ENCODE data around the gene OXSR1. TPM values are rescaled to one million over a fixed set of nuclear protein-coding genes. Genes with fewer than 3 reads are reported as not detected.
"Not testable (repeated sequence)": the region's sequence is repeated elsewhere in the genome, so short reads cannot be mapped to it uniquely, and the experiment has no call there.

OXSR1 gene
- total RNA-seq, 1 experiment from 2014 or later = 81.3 TPM

DNA sequence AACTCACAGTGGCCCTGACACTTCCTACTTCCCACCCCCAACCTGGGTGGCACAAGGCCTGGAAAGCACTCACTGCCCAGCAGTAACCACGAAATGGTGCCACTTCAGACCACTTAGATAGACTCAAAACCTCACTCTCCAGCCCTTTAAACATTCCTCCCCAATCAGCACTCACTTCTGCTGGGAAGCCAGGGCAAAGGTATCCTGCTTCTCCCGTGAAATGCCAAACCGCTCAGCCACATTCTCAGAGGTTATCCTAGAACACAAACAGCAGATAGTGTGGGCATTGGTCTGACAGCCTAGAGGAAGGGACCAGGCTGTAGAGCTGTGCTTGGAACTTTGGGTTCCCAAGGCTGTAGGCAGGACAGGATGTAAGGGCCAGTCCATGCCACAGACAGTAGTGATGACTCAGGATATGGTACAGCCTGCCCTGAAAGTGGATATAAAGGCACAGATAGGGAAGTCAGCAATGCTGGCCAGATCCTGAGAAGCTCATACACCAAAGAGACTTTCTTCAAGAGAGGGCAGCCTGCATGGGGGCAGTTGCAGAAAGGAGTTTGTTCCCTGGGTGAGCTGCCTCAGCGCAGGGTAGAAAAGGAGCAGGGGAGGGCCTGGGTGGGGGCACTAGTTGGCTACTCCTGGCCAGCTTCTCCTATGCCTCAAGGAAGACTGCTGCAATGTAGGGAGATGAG, 37.6 kb upstream of the OXSR1 start:
- DNase-seq (ENCODE audit: low read depth) = peak; percentile 27

GRCh38 chr3:38128303-38128655, 37.1 kb upstream of the OXSR1 start:
- DNase-seq (ENCODE audit: low read depth) = no peak

DNA sequence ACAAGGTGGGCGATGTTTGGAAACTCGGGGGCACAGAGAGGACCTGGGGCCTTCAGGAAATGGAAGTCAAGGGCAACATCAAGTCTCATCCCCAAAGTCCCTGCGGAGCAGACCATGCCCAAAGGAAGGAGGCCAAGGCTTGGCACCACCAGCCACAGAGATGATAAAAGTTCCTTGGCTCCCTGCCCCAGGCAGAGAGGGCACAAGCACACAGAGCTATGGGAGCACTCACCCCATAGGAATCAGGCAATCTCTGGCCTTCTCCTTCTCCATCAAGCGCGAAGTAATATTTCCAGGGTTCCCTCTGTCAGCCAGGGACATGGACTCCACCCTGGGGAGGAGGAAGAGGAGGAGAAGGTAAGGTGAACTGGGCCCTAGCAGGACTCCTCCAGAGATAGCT, 36.3 kb upstream of the OXSR1 start:
- no peak for DNase-seq (ENCODE audit: low read depth)

- no peak for DNase-seq (ENCODE audit: low read depth)
These were observed 34.7 kb upstream of the OXSR1 start for GRCh38 chr3:38130631-38131065.

DNA sequence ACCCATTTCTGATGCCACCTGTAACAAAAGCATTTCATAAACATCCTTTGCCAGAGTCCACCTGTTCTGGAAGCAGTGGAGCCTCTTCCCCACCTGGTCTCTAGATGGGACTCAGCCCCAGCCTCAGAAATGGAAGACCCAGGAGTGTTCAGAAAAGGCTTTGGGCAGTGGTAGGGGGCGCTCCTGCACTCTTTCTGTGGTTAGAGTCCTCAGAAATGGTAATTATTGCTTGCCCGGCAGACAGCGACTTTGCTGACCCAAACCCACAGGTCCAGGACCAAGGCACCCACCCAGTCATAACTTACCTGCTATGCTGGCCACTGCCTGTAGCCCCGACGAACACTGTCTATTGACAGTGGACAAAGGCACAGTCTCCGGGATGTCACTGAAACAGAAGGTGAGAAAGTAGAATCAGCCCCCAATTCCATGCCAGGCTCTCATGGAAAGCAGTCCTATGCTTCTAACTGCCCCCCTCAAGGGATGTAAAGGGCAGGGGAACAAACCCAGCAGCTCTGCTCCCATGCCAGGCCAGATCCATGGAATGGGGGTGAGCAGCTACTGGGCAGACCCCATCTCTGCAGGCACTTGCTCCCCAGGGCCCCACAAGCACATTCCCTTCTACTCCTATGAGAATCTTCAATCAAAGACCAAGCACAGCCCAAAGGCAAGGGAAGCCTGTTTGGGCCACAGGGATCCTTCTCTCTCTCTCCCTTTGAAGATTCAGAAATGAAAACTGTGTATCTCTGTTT, 33.5 kb upstream of the OXSR1 start:
- peak; percentile 22 for DNase-seq (ENCODE audit: low read depth)

DNA sequence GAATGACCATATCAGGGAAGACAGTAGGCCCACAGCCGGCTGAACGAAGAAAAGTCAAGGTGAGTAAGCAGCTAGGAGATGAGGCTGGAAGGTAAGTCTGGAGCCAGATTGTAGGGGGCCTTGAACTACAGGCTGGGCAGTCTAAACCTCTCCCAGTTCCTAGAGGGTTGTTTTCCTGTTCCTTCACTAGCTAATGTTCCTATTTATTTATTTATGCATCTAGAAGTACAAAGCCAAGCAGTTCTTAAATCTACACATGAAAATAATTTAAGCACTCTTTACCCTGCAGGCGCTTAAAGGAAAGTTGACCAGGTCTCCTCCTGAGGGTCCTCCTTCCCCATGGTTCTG, 32.2 kb upstream of the OXSR1 start:
- no peak for DNase-seq (ENCODE audit: low read depth)

DNA sequence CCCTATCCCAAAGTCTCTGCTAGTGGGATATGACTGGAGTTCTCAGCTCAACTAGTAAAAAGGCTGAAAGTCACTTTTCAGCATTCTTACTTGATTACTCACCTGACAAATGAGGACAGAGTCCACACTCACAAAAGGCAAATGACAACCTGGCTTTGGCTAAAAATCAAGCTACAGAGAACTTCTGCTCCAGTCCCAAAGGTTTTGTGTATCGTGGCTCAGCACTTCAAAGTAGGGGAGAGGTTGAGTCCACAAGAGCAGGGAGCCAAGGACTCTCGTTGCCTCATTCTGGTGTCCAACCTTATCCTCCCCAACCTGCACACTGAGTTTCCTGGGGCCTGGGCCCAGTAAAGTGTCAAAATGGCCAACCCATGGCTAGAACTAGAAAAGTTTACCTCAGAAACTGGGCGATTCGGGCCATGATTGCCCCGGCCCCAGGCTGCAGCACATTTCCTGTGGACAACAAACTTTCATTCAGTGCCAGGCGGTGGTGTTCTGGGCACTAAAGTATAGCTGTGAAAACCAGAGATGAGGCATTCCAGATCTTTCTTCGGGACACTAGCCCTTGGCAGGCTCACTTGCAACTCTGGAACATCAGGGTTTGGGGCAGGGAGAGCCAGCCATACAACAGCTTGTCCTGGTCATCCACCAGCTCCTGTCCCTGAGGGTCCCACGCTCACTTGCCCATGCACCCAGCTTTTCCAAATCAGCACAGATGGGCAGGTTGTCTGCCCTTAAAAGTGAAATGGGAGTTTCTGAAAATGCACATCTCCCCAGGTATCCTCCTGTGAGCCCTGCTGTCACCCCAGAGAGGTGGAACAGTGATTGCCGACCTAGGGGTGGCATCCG, 31.6 kb upstream of the OXSR1 start:
- DNase-seq (ENCODE audit: low read depth) = no peak

GRCh38 chr3:38134517-38135143, 30.7 kb upstream of the OXSR1 start:
- not testable (repeated sequence) for DNase-seq (ENCODE audit: low read depth)

GRCh38 chr3:38135621-38136277, 29.6 kb upstream of the OXSR1 start:
- not testable (repeated sequence) for DNase-seq (ENCODE audit: low read depth)

DNA sequence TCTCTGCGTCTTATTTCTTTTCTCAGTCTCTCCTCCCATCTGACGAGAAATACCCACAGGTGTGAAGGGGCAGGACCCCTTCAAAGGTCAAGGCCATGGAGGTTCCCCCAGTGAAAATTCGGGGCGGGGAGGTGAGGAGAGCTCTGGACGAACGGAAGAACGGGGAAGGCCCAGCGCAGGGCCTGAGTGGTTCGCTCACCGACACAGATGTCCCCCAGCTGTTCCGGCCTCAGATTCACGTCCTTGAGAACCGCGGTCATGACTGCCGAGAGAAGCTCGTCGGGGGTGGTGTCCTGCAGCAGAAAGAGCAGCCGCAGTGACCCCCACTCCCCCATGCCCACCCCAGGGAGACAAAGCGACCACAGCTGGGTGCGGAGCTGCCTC, 29.0 kb upstream of the OXSR1 start:
- peak; percentile 37 for DNase-seq (ENCODE audit: low read depth)

DNA sequence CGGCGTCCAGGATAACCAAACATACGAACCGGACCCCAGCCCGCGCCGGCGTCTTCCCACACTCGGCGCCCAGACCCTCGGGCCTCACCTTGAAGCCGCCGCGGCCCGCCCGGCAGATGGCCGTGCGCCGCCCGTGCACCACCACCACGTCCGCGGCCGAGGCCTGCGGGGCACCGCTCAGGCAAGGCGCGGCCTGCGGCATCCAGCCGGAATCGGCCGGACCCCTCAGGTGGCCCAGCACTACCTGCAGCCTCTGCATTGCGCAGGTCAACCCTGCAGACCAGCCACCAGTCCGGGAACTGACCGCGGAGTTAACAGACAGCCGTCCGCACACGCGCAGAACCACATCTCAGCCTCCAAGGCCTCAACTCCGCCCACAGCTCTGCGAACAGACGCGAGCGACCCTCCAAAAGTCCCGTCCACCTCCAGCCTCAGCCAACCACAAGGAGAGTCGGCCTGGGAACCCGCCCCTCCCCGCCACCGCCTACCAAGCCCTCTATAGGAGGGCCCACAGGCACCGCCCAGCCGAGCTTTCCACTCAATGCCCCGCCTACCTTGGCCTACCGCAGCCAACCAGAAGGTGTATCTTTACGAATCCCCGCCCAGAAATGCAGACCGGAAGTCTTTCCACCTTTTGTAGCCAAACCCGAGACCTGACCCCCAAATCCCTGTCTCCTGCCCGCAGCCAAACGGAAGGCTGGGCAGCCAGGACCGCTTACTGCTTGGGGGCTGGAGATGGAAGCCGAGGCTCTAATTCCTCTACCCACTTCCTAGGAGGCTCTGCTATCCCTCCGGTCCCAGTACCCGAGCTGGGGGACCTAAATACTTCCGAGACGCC, 28.3 kb upstream of the OXSR1 start, which contains the start of gene ACAA1:
TSS of gene ACAA1 (minus strand) at position 351 of the 838 bp plus-strand sequence. CDS start at position 259, 92 bp downstream.
- peak; percentile 98 for DNase-seq (ENCODE audit: low read depth)

DNA sequence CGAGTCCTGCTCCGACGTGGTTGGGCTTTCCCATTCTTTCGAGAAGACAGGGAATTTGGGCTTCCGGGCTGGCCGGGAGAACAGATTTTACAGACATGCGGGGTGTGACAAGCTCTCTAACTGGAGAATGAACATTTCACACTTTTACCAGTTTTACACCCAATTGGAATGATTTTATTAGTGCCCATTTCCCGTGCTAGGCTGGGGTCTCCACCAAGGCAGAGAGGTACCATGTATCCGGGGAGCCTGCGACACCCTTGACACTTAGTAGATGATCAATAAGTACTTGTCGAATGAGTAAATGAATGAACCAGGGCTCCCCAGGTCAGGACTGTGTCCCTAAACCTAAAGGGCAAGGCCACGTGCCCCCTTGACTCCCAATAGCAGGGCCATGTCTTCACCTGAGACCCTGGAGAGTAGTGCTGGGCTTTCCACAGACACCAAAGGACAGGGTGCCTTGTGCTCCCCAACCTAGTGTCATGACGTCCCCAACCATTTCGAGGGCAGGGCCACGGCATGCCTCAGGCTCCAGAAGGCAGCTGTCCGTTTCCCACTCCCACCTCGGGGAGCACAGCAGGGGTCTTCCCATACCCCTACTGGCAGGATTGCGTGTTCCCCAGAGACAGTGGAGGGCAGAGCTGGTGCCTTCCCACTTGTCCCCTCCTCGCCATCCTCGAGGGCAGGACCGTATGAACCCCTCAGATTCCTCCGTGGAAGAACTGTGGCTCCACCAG, 27.6 kb upstream of the OXSR1 start:
- DNase-seq (ENCODE audit: low read depth) = no peak

GRCh38 chr3:38138349-38139190, 26.8 kb upstream of the OXSR1 start, which contains the start of gene MYD88:
Gene MYD88 (plus strand): TSS chr3:38138661. CDS start chr3:38138701, 40 bp downstream.
- peak; percentile 59 for DNase-seq (ENCODE audit: low read depth)

GRCh38 chr3:38139191-38139590, 26.1 kb upstream of the OXSR1 start:
- no peak for DNase-seq (ENCODE audit: low read depth)

- DNase-seq (ENCODE audit: low read depth) = no peak
These were observed 25.7 kb upstream of the OXSR1 start for GRCh38 chr3:38139652-38140051.

GRCh38 chr3:38140326-38141172, 24.8 kb upstream of the OXSR1 start:
- DNase-seq (ENCODE audit: low read depth) = no peak

DNA sequence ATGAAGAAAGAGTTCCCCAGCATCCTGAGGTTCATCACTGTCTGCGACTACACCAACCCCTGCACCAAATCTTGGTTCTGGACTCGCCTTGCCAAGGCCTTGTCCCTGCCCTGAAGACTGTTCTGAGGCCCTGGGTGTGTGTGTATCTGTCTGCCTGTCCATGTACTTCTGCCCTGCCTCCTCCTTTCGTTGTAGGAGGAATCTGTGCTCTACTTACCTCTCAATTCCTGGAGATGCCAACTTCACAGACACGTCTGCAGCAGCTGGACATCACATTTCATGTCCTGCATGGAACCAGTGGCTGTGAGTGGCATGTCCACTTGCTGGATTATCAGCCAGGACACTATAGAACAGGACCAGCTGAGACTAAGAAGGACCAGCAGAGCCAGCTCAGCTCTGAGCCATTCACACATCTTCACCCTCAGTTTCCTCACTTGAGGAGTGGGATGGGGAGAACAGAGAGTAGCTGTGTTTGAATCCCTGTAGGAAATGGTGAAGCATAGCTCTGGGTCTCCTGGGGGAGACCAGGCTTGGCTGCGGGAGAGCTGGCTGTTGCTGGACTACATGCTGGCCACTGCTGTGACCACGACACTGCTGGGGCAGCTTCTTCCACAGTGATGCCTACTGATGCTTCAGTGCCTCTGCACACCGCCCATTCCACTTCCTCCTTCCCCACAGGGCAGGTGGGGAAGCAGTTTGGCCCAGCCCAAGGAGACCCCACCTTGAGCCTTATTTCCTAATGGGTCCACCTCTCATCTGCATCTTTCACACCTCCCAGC, 24.0 kb upstream of the OXSR1 start:
- DNase-seq (ENCODE audit: low read depth) = no peak
